ENCODE results near the gene PARD6B.
"Not testable (repeated sequence)": the region's sequence is repeated elsewhere in the genome, so short reads cannot be mapped to it uniquely, and the experiment has no call there.

GRCh38 chr20:50778994-50779393 lies 47.6 kb downstream of the PARD6B start:
- not testable (repeated sequence) for TF ChIP-seq CTCF (IDR thresholded peaks at IDR 0.05; ENCODE audit: low read depth, low read length); EZH2phosphoT487 (IDR thresholded peaks at IDR 0.05; ENCODE audit: low read depth)

Data from OCI-LY3 (cell line).